Fibroblast of lung (primary cell): ENCODE data around the gene ACO2.

Source experiments
- EZH2 ChIP-seq: IDR thresholded peaks from 2 replicates; pipeline ENCODE4 v1.5.1; 2012; ENCODE audit warnings: low read length, control low read depth, mild to moderate bottlenecking; ENCODE audit errors: missing control alignments
- TF ChIP-seq, protein P1 (sequence below), 2 donors: IDR thresholded peaks in 1 of 2; conservative IDR thresholded peaks in 1 of 2; 1 replicate in 1 of 2; 2 replicates in 1 of 2; pipeline ENCODE4 v1.5.1; 2011 to 2012; ENCODE audit warnings: low read length in 2 of 2, control low read depth in 1 of 2, inconsistent platforms in 1 of 2, low read depth in 1 of 2, mild to moderate bottlenecking in 1 of 2

- TF ChIP-seq, protein P1, sequence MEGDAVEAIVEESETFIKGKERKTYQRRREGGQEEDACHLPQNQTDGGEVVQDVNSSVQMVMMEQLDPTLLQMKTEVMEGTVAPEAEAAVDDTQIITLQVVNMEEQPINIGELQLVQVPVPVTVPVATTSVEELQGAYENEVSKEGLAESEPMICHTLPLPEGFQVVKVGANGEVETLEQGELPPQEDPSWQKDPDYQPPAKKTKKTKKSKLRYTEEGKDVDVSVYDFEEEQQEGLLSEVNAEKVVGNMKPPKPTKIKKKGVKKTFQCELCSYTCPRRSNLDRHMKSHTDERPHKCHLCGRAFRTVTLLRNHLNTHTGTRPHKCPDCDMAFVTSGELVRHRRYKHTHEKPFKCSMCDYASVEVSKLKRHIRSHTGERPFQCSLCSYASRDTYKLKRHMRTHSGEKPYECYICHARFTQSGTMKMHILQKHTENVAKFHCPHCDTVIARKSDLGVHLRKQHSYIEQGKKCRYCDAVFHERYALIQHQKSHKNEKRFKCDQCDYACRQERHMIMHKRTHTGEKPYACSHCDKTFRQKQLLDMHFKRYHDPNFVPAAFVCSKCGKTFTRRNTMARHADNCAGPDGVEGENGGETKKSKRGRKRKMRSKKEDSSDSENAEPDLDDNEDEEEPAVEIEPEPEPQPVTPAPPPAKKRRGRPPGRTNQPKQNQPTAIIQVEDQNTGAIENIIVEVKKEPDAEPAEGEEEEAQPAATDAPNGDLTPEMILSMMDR (conservative IDR thresholded peaks at IDR 0.05 in 1 of 2, IDR thresholded peaks at IDR 0.05 in 1 of 2; ENCODE audit: low read depth in 1 of 2, low read length in 2 of 2) = no peak
- TF ChIP-seq EZH2 = no peak
Measured at GRCh38 chr22:41505511-41506220, 36.7 kb downstream of the ACO2 start.
